Ishikawa (cell line): ENCODE data around the gene ZNF385C.

ENCODE experiments used
- CEBPB ChIP-seq: IDR thresholded peaks from 2 replicates; pipeline ENCODE4 v1.6.1; 2012
- CREB1 ChIP-seq: IDR thresholded peaks from 2 replicates; pipeline ENCODE4 v1.6.1; 2012; ENCODE audit warnings: low read depth
- EGR1 ChIP-seq: IDR thresholded peaks from 2 replicates; pipeline ENCODE4 v1.6.1; 2012
- EP300 ChIP-seq: IDR thresholded peaks from 2 replicates; pipeline ENCODE4 v1.6.1; 2012; ENCODE audit warnings: borderline replicate concordance
- NFIC ChIP-seq: IDR thresholded peaks from 2 replicates; pipeline ENCODE4 v1.6.1; 2012
- RAD21 ChIP-seq: IDR thresholded peaks from 2 replicates; pipeline ENCODE4 v1.6.1; 2012; ENCODE audit warnings: low read depth
- TAF1 ChIP-seq: IDR thresholded peaks from 2 replicates; pipeline ENCODE4 v1.6.1; 2012; ENCODE audit warnings: low read depth, mild to moderate bottlenecking
- YY1 ChIP-seq: IDR thresholded peaks from 2 replicates; pipeline ENCODE4 v1.6.1; 2012; ENCODE audit warnings: low read depth
- TF ChIP-seq, protein P1 (sequence below): IDR thresholded peaks from 2 replicates; pipeline ENCODE4 v1.6.1; 2012; ENCODE audit warnings: low read depth, mild to moderate bottlenecking
- TF ChIP-seq, protein P2 (sequence below): IDR thresholded peaks from 2 replicates; pipeline ENCODE4 v1.6.1; 2012

DNA sequence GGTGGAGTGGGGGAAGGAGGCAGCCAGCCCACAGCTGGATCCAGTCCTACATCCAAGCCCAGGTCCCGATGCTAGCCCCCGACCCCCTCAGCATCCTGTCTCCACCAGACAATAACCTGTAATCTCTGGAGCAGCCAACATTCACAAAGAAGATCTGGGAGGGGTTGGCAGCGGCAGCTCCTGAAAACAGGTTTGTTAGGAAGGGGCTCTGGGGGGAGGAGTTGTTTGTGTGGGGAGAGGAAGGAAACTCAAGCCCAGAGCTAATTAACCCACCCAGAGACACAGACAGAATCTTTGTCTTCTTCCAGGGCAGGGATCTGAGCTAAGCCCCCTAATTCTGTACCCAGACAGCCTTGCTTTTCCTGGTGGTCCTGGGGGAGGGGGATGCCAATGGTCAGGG, 43.2 kb downstream of the ZNF385C start:
- TF ChIP-seq, protein P1, sequence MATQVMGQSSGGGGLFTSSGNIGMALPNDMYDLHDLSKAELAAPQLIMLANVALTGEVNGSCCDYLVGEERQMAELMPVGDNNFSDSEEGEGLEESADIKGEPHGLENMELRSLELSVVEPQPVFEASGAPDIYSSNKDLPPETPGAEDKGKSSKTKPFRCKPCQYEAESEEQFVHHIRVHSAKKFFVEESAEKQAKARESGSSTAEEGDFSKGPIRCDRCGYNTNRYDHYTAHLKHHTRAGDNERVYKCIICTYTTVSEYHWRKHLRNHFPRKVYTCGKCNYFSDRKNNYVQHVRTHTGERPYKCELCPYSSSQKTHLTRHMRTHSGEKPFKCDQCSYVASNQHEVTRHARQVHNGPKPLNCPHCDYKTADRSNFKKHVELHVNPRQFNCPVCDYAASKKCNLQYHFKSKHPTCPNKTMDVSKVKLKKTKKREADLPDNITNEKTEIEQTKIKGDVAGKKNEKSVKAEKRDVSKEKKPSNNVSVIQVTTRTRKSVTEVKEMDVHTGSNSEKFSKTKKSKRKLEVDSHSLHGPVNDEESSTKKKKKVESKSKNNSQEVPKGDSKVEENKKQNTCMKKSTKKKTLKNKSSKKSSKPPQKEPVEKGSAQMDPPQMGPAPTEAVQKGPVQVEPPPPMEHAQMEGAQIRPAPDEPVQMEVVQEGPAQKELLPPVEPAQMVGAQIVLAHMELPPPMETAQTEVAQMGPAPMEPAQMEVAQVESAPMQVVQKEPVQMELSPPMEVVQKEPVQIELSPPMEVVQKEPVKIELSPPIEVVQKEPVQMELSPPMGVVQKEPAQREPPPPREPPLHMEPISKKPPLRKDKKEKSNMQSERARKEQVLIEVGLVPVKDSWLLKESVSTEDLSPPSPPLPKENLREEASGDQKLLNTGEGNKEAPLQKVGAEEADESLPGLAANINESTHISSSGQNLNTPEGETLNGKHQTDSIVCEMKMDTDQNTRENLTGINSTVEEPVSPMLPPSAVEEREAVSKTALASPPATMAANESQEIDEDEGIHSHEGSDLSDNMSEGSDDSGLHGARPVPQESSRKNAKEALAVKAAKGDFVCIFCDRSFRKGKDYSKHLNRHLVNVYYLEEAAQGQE, result no peak
- TF ChIP-seq EP300 (no peak), CREB1 (no peak), CEBPB (no peak), YY1 (no peak), RAD21 (no peak), NFIC (no peak), EGR1 (no peak), TAF1 (no peak)
- TF ChIP-seq, protein P2, sequence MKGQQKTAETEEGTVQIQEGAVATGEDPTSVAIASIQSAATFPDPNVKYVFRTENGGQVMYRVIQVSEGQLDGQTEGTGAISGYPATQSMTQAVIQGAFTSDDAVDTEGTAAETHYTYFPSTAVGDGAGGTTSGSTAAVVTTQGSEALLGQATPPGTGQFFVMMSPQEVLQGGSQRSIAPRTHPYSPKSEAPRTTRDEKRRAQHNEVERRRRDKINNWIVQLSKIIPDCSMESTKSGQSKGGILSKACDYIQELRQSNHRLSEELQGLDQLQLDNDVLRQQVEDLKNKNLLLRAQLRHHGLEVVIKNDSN, result no peak
